GM21786 (cell line): ENCODE data around the gene ACER1.

ENCODE experiments used
- ATAC-seq: cut with Tn5 transposase; IDR thresholded peaks from one replicate; pipeline ENCODE4 v1.9.1; 2021; ENCODE audit not compliant: unreplicated experiment

ACER1 gene

GRCh38 chr19:6269101-6269886 lies 64.1 kb downstream of the ACER1 start:
- no peak for ATAC-seq

GRCh38 chr19:6268382-6268771 lies 65.0 kb downstream of the ACER1 start:
- ATAC-seq: no peak

GRCh38 chr19:6267552-6268381 lies 65.6 kb downstream of the ACER1 start:
- ATAC-seq: no peak

- no peak for ATAC-seq
Measured at GRCh38 chr19:6264803-6265202, 68.6 kb downstream of the ACER1 start.

GRCh38 chr19:6263735-6264444 lies 69.5 kb downstream of the ACER1 start:
- ATAC-seq: no peak

- ATAC-seq: no peak
Measured at GRCh38 chr19:6263306-6263705, 70.1 kb downstream of the ACER1 start.

GRCh38 chr19:6262519-6262918 lies 70.9 kb downstream of the ACER1 start:
- ATAC-seq: no peak

GRCh38 chr19:6261883-6262282 lies 71.5 kb downstream of the ACER1 start:
- no peak for ATAC-seq

GRCh38 chr19:6260912-6261650 lies 72.3 kb downstream of the ACER1 start:
- no peak for ATAC-seq

GRCh38 chr19:6260376-6260775 lies 73.0 kb downstream of the ACER1 start:
- no peak for ATAC-seq

GRCh38 chr19:6259312-6259861 lies 74.0 kb downstream of the ACER1 start:
- ATAC-seq: no peak

GRCh38 chr19:6258812-6259311 lies 74.5 kb downstream of the ACER1 start:
- no peak for ATAC-seq
